ENCODE data around the gene SYT1. TPM values are rescaled to one million over a fixed set of nuclear protein-coding genes. Genes with fewer than 3 reads are reported as not detected.

The SYT1 gene
- total and polyA plus RNA-seq, 2 donors (not counting 3 experiments of a cell fraction or from before 2014, with no cell fraction given): 3.2 to 15.3 TPM

- no peak overlapping the region for H3K4me3 ChIP-seq (replicated peaks in 1 of 3; ENCODE audit: insufficient read depth in 1 of 3, low read depth in 1 of 3, low read length in 3 of 3)
- DNase-seq (ENCODE audit: low read depth, low spot score) (peak; percentile 99), FAIRE-seq (peak; percentile 91)
- peak overlapping the region; percentile 79 for H3K27ac ChIP-seq (ENCODE audit: insufficient read depth, low read depth, low read length)
- no peaks in the 10 kb centered on the region for H3K79me2 ChIP-seq (ENCODE audit: control insufficient read depth, insufficient read depth, low read length)
- intact Hi-C loops (cut with micrococcal nuclease) (loop anchor here (1.0 to 5.0 kb wide), 2 partner anchors 32 to 70 kb away; no protein-coding TSS in a partner anchor), dilution Hi-C loops (cut with MboI; ENCODE audit: extremely low pct_ligation_motif_present, low sequenced_read_pairs) (no loop called here)
- no peaks in the 10 kb centered on the region for H3K36me3 ChIP-seq (ENCODE audit: control insufficient read depth in 2 of 2, extremely low read depth in 1 of 2, insufficient read depth in 2 of 2, low read length in 2 of 2)
- no peaks in the 10 kb centered on the region for H3K27me3 ChIP-seq (ENCODE audit: control insufficient read depth in 2 of 2, insufficient read depth in 2 of 2, low read length in 2 of 2)
- ChIA-PET POLR2A (interaction anchor here (1.0 to 1.2 kb wide), 2 partner anchors 32 to 239 kb away, joined by 3 read pairs; partner anchors contain the start of gene PAWR), CTCF (interaction anchor here (0.9 to 1.7 kb wide), 5 partner anchors 25 to 735 kb away, joined by 3 to 15 read pairs (median 3); no protein-coding TSS in a partner anchor)
- H2AFZ ChIP-seq (ENCODE audit: low read depth, low read length): no peak overlapping the region
- TF ChIP-seq GATA2 (IDR thresholded peaks at IDR 0.05; ENCODE audit: insufficient read depth, insufficient read length, low read depth, low read length) (peak; percentile 38), MYC (IDR thresholded peaks at IDR 0.05; ENCODE audit: low read depth, low read length) (peak; percentile 97), POLR2AphosphoS5 (IDR thresholded peaks at IDR 0.05; ENCODE audit: insufficient read depth, low read depth, low read length) (peak; percentile 85), CTCF (IDR thresholded peaks at IDR 0.05; ENCODE audit: extremely low read depth in 1 of 2, insufficient read depth in 1 of 2, low read depth in 1 of 2, low read length in 2 of 2) (no peak), POLR2A (IDR thresholded peaks at IDR 0.05; ENCODE audit: low read depth, low read length) (no peak), EZH2 (IDR thresholded peaks at IDR 0.05; ENCODE audit: borderline replicate concordance, low read depth, low read length, severe bottlenecking) (no peak), FOS (IDR thresholded peaks at IDR 0.05; ENCODE audit: borderline replicate concordance, insufficient read depth, low read length) (peak; percentile 89), MAX (IDR thresholded peaks at IDR 0.05; ENCODE audit: insufficient read depth, insufficient read length) (peak; percentile 93), JUN (IDR thresholded peaks at IDR 0.05; ENCODE audit: borderline replicate concordance, insufficient read depth, insufficient read length, low read depth) (peak; percentile 69)
- H3K9me3 ChIP-seq (replicated peaks; ENCODE audit: control insufficient read depth, insufficient read depth, low read length): no peaks in the 10 kb centered on the region
- H3K9me1 ChIP-seq (replicated peaks; ENCODE audit: control insufficient read depth, extremely low read depth, insufficient read depth, low read length): no peaks in the 10 kb centered on the region
- H3K4me1 ChIP-seq (ENCODE audit: control insufficient read depth, extremely low read depth, insufficient read depth, low read length): peaks cover 44% of the 10 kb centered on the region
- peak overlapping the region; percentile 27 for H3K9ac ChIP-seq (replicated peaks; ENCODE audit: extremely low read depth, insufficient read depth, low read length)
- BruUV-seq (replicated peaks): no TSS peak
- H4K20me1 ChIP-seq (replicated peaks; ENCODE audit: control insufficient read depth, extremely low read depth, insufficient read depth, low read length): no peaks in the 10 kb centered on the region
- peak overlapping the region; percentile 43 for H3K4me2 ChIP-seq (ENCODE audit: insufficient read depth, low read length)
Measured at GRCh38 chr12:79451978-79452377, 587.4 kb downstream of the SYT1 start.

Data from endothelial cell of umbilical vein (primary cell).